ENCODE results near the gene MOSMO.
"Not testable (repeated sequence)": the region's sequence is repeated elsewhere in the genome, so short reads cannot be mapped to it uniquely, and the experiment has no call there.

Gene MOSMO

DNA sequence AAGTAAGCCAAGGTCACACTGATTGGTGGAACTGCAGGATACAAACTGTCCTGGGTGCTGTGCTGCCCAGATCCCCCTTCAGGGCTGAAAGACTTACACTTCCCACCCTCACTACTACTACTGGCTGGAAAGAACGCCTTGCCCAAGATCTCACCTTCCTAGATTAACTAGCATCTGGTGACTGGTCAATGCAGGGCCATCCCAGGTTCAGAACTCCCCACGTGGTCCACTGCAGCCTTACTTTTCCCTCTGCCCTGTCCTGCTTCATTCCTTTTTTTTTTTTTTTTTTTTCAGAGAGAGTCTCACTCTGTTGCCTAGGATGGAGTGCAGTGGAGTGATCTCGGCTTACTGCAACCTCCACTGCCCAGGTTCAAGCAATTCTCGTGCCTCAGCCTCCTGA, 4.7 kb upstream of the MOSMO start:
- DNase-seq (ENCODE audit: low read depth): no peak

GRCh38 chr16:22004341-22004740, 3.6 kb upstream of the MOSMO start:
- DNase-seq (ENCODE audit: low read depth): no peak

- DNase-seq (ENCODE audit: low read depth): no peak
These were observed 2.2 kb upstream of the MOSMO start for GRCh38 chr16:22005746-22006145.

DNA sequence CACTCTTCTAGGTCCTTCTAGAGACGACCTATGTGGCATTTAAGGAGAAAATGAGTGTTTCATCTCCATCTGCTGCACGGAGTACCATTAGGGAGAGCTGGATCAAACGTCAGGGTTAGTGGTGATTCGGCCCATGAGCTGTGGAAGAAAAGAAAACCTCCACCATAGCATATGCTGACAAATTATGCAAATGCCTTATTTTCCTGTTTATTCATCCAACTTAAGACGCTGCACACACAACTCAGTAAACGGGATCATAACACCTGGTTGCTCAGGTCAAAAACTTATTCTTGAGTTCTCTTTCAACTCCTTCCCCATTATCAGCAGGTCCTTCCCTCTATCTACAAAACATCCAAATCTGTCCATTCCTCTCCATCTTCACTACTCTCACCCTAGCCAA, 1.3 kb upstream of the MOSMO start:
- no peak for DNase-seq (ENCODE audit: low read depth)

DNA sequence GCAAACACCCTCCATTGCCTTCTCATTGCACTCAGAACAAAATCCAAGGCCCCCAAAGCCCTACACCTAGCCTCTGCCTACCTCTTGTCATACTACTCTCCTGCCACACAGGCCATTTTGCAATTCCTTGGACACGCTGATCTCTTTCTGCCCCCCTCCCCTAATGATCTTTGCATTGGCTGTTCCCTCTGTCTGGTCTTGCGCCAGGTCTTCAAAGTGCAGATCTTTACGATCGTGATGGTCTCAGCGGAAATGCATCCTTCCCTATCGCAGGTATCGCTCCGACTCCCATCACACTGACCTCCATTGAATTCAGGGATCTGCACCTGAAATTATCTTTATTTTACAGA, 777 bp upstream of the MOSMO start:
- DNase-seq (ENCODE audit: low read depth): no peak

- no peak for DNase-seq (ENCODE audit: low read depth)
These were observed 526 bp downstream of the MOSMO start for GRCh38 chr16:22008215-22009059.

DNA sequence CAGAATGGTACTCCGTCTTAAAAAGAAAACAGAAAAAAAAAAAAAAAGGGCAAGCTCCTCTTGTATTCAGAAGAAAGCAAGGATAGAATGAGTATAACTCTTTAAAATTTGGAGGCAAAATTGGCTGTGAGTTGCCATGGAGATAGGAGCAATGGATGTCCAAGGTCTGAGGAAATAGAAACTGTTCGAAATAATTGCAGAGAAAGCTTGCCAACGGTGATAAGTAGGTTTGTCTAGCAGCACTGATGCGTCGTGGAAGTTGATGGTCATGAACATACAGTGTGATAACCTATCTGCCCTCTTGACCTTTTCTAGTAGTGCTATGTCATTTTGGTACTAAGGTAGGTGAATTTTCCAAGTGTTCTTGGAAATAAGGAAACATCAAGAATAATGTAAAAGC, 3.0 kb downstream of the MOSMO start:
- DNase-seq (ENCODE audit: low read depth): no peak

DNA sequence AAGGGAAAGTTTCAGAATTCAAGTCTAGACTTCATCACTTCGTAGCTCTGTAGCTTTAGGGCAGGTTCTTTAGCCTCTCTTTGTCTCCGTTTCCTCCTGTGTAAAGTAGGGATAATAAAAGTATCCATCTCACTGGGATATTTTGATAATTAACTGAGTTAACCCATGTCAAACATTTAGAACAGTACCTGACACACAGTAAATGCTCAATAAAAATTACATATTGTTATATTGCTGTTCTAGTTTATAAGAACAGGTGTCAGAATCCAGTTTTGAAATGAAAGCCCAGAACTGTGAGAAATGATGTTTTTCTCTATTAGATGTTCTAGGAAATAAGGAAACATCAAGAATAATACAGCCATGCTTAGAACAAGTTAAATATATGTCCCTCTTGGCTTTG, 4.3 kb downstream of the MOSMO start:
- no peak for DNase-seq (ENCODE audit: low read depth)

DNA sequence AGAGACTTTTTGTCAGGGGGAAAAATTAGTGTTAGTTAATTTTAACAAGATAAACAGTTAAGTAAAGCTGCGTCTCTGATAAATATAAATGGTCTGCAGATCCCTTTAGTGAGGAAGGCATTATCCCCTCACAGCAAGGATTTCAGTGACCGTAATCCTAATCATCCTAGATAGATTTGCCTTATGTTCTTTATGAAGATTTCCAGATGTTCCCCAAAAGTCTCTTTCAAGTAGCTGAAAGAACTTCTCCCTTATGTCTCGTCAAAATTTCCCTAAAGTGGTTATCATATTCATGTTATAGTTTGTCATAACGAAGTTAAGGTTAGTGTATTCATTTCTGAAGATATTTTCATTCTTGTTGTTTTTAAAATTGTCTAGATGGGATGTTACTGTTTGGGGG, 5.6 kb downstream of the MOSMO start:
- DNase-seq (ENCODE audit: low read depth): no peak

DNA sequence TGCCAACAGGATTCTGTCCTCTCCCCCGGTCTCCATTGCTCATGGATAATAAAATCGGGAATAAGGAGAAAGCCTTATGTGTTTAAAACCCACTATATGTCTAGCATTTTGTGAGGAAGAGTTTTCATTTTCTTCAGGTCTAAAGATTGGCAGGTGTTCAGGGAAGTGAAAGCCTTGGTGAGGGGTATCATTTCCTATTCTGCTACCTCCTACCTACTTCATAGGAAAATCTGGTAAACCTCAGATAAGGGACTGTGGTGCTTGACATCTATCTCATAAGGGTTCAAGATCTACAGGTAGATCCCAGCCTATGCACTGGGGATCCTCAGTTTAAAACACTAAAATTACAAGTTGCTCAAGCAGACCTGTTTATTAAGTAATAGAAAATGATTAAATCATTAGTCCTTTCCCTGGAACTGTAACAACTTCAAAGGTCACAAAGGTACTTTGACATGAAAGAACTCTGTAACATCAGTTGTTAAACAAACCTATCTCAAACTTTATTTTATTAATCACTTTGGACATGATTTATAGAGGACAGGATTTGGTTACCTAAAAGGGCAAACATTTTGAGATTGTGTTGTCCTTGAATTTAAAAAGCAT, 6.5 kb downstream of the MOSMO start:
- no peak for DNase-seq (ENCODE audit: low read depth)

GRCh38 chr16:22016927-22017326, 9.0 kb downstream of the MOSMO start:
- DNase-seq (ENCODE audit: low read depth): no peak

DNA sequence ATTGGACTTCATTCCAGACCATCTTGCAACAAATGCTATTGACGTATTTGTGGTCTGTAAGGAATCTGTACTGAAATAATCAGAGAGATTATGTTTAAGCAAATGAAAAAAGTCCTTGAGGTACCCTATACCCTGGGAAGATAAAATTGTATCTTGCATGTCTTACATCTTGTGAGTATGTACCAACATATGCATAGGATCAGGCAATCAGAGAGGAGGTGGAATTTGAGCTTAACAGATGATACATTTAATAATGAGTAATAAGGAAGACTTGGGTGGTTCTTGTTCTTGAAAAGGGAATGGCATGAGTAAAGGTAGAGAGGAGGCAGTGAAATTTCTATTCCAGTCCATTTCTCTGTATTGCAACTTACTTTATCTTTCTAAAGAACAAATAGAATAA, 10.6 kb downstream of the MOSMO start:
- no peak for DNase-seq (ENCODE audit: low read depth)

- no peak for DNase-seq (ENCODE audit: low read depth)
These were observed 14.2 kb downstream of the MOSMO start for GRCh38 chr16:22022151-22022550.

- DNase-seq (ENCODE audit: low read depth): no peak
These were observed 15.6 kb downstream of the MOSMO start for GRCh38 chr16:22023505-22023904.

GRCh38 chr16:22024785-22025184, 16.9 kb downstream of the MOSMO start:
- DNase-seq (ENCODE audit: low read depth): not testable (repeated sequence)

GRCh38 chr16:22027633-22028032, 19.7 kb downstream of the MOSMO start:
- DNase-seq (ENCODE audit: low read depth): no peak

DNA sequence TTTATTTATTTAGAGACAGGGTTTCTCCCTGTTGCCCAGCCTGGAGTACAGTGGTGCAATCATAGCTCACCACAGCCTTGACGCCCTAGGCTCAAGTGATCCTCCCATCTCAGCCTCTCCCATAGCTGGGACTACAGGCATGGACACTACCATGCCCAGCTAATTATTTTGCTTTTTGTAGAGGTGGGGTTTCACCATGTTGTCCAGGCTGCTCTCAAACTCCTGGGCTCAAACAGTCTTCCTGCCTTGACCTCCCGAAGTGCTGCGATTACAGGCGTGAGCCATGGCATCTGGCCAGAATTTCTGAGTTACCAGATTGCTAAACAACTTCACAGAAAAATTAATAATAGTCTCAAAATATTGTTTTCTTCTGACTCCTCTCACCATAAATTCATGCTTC, 21.7 kb downstream of the MOSMO start:
- no peak for DNase-seq (ENCODE audit: low read depth)

DNA sequence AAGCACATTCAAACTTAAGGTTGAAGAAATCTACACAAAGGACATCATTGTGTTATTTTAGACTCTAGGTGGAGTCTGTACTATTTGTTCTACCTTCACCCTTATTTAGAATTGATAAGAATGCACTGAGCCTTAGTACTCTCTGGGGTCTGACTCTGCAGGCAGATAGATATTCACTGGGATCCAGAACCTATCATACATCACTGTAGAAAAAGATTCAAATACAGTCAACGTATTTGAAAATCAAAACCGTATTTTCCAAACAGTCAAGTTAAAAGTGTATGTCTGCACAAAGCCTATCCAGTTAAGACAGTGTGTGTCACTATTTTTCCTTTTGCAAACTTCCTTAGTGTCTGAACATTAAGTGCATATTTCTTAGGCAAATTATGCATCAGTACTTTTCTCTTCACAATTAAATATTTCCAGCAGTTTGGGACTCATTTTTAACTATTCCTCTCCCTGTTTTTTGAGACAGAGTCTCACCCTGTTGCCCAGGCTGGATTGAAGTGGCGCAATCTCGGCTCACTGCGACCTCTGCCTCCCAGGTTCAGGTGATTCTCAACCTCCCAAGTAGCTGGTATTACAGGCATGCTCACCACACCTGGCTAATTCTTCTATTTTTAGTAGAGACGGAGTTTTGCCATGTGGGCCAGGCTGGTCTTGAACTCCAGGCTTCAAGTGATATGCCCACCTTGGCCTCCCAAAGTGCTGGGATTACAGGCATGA, 22.3 kb downstream of the MOSMO start:
- DNase-seq (ENCODE audit: low read depth): no peak

DNA sequence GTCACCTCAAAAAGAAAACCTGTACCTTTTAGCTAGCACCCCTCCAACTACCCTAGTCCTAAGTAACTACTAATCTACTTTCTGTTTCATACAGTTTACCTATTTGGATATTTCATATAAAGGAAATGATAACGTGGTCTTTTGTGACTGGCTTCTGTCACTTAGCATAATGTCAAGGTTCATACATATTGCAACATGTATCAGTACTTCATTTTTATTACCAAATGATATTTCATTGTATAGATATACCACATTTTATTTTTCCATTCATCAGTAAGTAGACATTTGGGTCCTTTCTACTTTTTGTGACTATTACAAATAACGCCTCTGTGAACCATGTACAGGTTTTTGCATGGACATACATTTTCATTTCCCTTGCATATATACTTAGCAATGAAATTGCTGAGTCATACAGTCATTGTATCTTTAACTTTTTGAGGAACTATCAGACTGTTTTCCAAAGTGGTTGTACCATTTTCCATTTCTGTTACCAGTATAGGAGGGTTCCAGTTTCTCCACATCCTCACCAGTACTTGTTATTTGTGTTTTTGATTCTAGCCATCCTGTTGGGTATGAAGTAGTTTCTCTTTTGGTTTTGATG, 23.7 kb downstream of the MOSMO start:
- no peak for DNase-seq (ENCODE audit: low read depth)

- DNase-seq (ENCODE audit: low read depth): no peak
These were observed 26.6 kb downstream of the MOSMO start for GRCh38 chr16:22034503-22034902.

DNA sequence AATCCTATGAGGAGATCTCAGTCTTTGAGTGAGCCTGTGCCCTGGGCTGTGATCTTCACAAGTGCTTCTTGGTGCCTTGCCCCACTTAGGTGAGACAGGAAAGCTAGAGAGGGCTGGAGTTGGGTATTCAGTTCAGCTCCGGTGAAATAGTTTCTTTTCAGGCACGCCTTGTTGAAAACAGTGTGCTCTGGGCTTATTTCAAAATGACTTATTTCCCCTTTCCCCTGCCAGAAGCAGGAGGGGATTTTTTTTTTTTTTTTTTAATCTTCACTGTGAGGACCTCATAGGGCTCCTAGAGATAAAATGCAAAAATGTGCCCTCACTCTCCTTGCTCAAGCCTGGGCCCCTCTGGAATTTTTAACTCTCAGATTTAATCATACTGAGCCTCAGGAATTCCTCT, 27.2 kb downstream of the MOSMO start:
- no peak for DNase-seq (ENCODE audit: low read depth)

DNA sequence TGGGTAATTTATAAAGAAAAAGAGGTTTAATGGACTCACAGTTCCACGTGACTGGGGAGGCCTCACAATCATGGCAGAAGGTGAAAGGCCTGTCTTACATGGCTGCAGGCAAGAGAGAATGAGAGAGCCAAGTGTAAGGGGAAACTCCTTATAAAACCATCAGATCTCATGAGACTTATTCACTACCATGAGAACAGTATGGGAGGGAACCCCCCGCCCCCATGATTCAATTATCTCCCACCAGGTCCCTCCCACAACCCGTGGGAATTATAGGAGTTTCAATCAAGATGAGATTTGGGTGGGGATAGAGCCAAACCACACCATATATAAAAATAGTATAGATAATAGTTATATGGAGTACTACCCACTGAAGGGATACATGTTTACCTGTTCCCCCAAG, 36.0 kb downstream of the MOSMO start:
- not testable (repeated sequence) for DNase-seq (ENCODE audit: low read depth)

DNA sequence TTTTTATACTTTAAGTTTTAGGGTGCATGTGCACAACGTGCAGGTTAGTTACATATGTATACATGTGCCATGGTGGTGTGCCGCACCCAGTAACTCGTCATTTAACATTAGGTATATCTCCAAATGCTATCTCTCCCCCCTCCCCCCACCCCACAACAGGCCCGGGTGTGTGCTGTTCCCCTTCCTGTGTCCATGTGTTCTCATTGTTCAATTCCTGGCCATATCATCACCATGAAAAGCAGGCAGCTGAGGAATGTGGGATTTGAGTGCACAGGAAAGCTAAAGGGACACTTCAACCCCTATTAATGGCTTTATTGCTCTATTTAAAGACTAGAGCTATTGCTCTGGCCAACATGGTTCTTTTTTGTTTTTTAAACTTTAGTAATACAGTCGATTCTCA, 38.0 kb downstream of the MOSMO start:
- DNase-seq (ENCODE audit: low read depth): not testable (repeated sequence)
